GM12873 (cell line): ENCODE results near the gene RELB.

Experiments
- CTCF ChIP-seq: IDR thresholded peaks from 2 replicates; pipeline ENCODE4 v1.5.1; 2012; ENCODE audit warnings: low read depth, mild to moderate bottlenecking, moderate library complexity, low read length, control low read depth; ENCODE audit not compliant: insufficient read depth; ENCODE audit errors: missing control alignments

The RELB gene

DNA sequence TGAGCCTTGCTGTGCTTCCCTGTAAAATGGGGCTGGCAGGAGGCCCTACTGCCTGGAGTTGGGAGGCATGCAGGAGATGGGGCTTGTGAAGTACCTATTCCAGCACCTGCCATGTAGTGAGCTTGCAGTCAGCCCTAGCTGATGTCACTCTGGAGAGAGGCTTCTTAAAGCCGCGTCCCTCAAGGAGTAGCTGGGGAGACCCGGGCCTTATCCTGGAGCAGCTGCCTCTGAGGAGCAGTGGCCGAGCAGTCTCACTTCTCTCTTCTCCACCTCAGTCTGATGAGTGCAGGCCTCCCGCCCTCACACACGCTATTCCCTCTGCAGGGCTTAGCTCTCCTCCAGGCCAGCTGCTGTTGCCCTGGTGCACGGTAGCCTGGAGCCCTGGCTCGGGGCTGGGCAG is 55.6 kb downstream of the RELB start:
- TF ChIP-seq CTCF, result no peak

- no peak for TF ChIP-seq CTCF
These were observed 56.2 kb downstream of the RELB start for GRCh38 chr19:45057444-45057843.

GRCh38 chr19:45058622-45059159 is 57.4 kb downstream of the RELB start:
- no peak for TF ChIP-seq CTCF

- peak; percentile 95 for TF ChIP-seq CTCF
These were observed 58.1 kb downstream of the RELB start for GRCh38 chr19:45059258-45059965.

GRCh38 chr19:45061965-45062364 is 60.7 kb downstream of the RELB start:
- no peak for TF ChIP-seq CTCF

GRCh38 chr19:45063851-45064801 is 62.9 kb downstream of the RELB start:
- TF ChIP-seq CTCF, result no peak
